HL-60 (cell line): ENCODE data around the gene GLRX3.

Experiments
- TF ChIP-seq, protein P1 (sequence below): IDR thresholded peaks from one replicate; pipeline ENCODE4 v1.5.1; 2011; ENCODE audit warnings: low read length, control low read depth, inconsistent platforms; ENCODE audit not compliant: insufficient read depth
- TF ChIP-seq, protein P2 (sequence below): IDR thresholded peaks from 2 replicates; pipeline ENCODE4 v1.6.1; 2012; ENCODE audit warnings: low read depth; ENCODE audit not compliant: insufficient replicate concordance

DNA sequence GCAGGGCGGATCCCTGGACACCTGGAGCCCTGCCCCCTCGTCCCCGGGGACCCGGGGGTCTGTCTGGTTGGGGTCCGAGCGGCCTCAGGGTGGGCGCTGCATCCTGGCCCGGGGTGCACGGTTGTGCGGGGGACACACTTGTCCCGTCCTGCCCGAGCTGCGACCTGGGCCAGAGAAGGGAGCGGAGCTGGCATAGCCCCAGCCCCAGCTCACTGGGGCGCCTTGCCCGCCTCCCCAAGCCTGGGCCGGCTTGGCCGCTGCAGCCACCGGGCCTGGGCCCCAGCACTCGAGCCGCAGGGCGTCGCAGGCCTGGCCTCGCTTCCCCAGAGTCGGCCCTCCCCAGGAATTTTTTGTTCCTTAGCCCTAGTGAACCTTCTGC is 54.5 kb downstream of the GLRX3 start:
- TF ChIP-seq, protein P1, sequence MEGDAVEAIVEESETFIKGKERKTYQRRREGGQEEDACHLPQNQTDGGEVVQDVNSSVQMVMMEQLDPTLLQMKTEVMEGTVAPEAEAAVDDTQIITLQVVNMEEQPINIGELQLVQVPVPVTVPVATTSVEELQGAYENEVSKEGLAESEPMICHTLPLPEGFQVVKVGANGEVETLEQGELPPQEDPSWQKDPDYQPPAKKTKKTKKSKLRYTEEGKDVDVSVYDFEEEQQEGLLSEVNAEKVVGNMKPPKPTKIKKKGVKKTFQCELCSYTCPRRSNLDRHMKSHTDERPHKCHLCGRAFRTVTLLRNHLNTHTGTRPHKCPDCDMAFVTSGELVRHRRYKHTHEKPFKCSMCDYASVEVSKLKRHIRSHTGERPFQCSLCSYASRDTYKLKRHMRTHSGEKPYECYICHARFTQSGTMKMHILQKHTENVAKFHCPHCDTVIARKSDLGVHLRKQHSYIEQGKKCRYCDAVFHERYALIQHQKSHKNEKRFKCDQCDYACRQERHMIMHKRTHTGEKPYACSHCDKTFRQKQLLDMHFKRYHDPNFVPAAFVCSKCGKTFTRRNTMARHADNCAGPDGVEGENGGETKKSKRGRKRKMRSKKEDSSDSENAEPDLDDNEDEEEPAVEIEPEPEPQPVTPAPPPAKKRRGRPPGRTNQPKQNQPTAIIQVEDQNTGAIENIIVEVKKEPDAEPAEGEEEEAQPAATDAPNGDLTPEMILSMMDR: no peak
- TF ChIP-seq, protein P2, sequence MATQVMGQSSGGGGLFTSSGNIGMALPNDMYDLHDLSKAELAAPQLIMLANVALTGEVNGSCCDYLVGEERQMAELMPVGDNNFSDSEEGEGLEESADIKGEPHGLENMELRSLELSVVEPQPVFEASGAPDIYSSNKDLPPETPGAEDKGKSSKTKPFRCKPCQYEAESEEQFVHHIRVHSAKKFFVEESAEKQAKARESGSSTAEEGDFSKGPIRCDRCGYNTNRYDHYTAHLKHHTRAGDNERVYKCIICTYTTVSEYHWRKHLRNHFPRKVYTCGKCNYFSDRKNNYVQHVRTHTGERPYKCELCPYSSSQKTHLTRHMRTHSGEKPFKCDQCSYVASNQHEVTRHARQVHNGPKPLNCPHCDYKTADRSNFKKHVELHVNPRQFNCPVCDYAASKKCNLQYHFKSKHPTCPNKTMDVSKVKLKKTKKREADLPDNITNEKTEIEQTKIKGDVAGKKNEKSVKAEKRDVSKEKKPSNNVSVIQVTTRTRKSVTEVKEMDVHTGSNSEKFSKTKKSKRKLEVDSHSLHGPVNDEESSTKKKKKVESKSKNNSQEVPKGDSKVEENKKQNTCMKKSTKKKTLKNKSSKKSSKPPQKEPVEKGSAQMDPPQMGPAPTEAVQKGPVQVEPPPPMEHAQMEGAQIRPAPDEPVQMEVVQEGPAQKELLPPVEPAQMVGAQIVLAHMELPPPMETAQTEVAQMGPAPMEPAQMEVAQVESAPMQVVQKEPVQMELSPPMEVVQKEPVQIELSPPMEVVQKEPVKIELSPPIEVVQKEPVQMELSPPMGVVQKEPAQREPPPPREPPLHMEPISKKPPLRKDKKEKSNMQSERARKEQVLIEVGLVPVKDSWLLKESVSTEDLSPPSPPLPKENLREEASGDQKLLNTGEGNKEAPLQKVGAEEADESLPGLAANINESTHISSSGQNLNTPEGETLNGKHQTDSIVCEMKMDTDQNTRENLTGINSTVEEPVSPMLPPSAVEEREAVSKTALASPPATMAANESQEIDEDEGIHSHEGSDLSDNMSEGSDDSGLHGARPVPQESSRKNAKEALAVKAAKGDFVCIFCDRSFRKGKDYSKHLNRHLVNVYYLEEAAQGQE: no peak
